Mesodermal cell (in vitro differentiated cells): Measurements from ENCODE around the gene ZNF723.

Experiments
- H3K27ac ChIP-seq: 2 replicates; pipeline ENCODE4 v1.7.0; 2013; ENCODE audit warnings: mild to moderate bottlenecking, low read depth, low read length, moderate library complexity; ENCODE audit not compliant: severe bottlenecking
- H3K36me3 ChIP-seq: 2 replicates; pipeline ENCODE4 v1.7.1; 2013; ENCODE audit warnings: mild to moderate bottlenecking, low read length, moderate library complexity; ENCODE audit not compliant: control insufficient read depth, insufficient read depth
- H3K4me1 ChIP-seq: one replicate; pipeline ENCODE4 v1.7.1; 2013; ENCODE audit warnings: mild to moderate bottlenecking, low read length; ENCODE audit not compliant: insufficient read depth, control insufficient read depth, poor library complexity, severe bottlenecking
- H3K4me3 ChIP-seq: 2 replicates; pipeline ENCODE4 v1.7.0; 2013; ENCODE audit warnings: low read length, control low read depth, mild to moderate bottlenecking; ENCODE audit not compliant: insufficient read depth, poor library complexity, severe bottlenecking; ENCODE audit errors: extremely low read depth
- H3K9me3 ChIP-seq: 2 replicates; pipeline ENCODE4 v1.7.1; 2013; ENCODE audit warnings: mild to moderate bottlenecking, low read length, moderate library complexity; ENCODE audit not compliant: control insufficient read depth
- WGBS, 2 experiments: methylation state at CpG; one replicate each; pipeline ENCODE4 v1.1.5; 2013; ENCODE audit warnings: missing lambda C conversion rate in 2 of 2; ENCODE audit not compliant: insufficient coverage in 2 of 2; 5-methylcytosine and 5-hydroxymethylcytosine counted together

ZNF723 gene

GRCh38 chr19:22893855-22894270 lies 61.8 kb downstream of the ZNF723 start:
- Histone ChIP-seq H3K4me3 (no peak overlapping the region), H3K4me1 (no peaks in the 10 kb centered on the region), H3K36me3 (no peaks in the 10 kb centered on the region), H3K27ac (no peak overlapping the region), H3K9me3 (peaks cover 41% of the 10 kb centered on the region)
- 87% methylated on average over 13 to 22 of the region's 35 CpGs for WGBS, 2 experiments

- Histone ChIP-seq H3K36me3 (no peaks in the 10 kb centered on the region), H3K27ac (no peak overlapping the region), H3K4me1 (no peaks in the 10 kb centered on the region), H3K9me3 (peaks cover 54% of the 10 kb centered on the region), H3K4me3 (no peak overlapping the region)
- WGBS, 2 experiments = 83 to 91% methylated on average over 18 to 32 of the region's 47 CpGs
These were observed 69.5 kb downstream of the ZNF723 start for GRCh38 chr19:22901431-22902130.
